Stimulated activated CD4-positive, alpha-beta T cell treated with anti-CD3 and anti-CD28 coated beads, Interleukin-12 subunit alpha, Interleukin-12 subunit beta, amount 100 ng/mL, for 24 hours (primary cell): ENCODE data around the gene UCP3.
A peak's percentile ranks its signal among the peaks of the same experiment; 100 is the strongest.

ENCODE experiments used
- DNase-seq, 2 experiments: peaks; one replicate each; pipeline ENCODE4 v3.0.0-alpha.2; 2020; ENCODE audit warnings: low read depth in 2 of 2

The UCP3 gene

GRCh38 chr11:74008373-74009229 is at the start of gene UCP3:
TSS of gene UCP3 (minus strand) at chr11:74009085. CDS start at chr11:74007042, 2,043 bp downstream.
- no peak for DNase-seq

GRCh38 chr11:74057249-74058151 is 48.6 kb upstream of the UCP3 start:
- no peak for DNase-seq

GRCh38 chr11:74055938-74056337 is 47.1 kb upstream of the UCP3 start:
- DNase-seq, result no peak

GRCh38 chr11:74050465-74050864 is 41.6 kb upstream of the UCP3 start:
- DNase-seq, result no peak

- DNase-seq, result no peak
Measured at GRCh38 chr11:74048993-74049392, 40.1 kb upstream of the UCP3 start.

- DNase-seq, result no peak
Measured at GRCh38 chr11:74044538-74044937, 35.7 kb upstream of the UCP3 start.

- no peak for DNase-seq
Measured at GRCh38 chr11:74043450-74043849, 34.6 kb upstream of the UCP3 start.

GRCh38 chr11:74037309-74037708 is 28.4 kb upstream of the UCP3 start:
- DNase-seq, result no peak

- no peak for DNase-seq
Measured at GRCh38 chr11:74035264-74035663, 26.4 kb upstream of the UCP3 start.

GRCh38 chr11:74033046-74033445 is 24.2 kb upstream of the UCP3 start:
- no peak for DNase-seq

- DNase-seq, result no peak
Measured at GRCh38 chr11:74030723-74031676, 22.1 kb upstream of the UCP3 start.

GRCh38 chr11:74025467-74026166 is 16.7 kb upstream of the UCP3 start:
- DNase-seq, result no peak

GRCh38 chr11:74024261-74025029 is 15.6 kb upstream of the UCP3 start:
- peak in 1 of 2 experiments; percentile 23 for DNase-seq

- no peak for DNase-seq
Measured at GRCh38 chr11:74023276-74023675, 14.4 kb upstream of the UCP3 start.

GRCh38 chr11:74022546-74022945 is 13.7 kb upstream of the UCP3 start:
- DNase-seq, result no peak

- no peak for DNase-seq
Measured at GRCh38 chr11:74021998-74022397, 13.1 kb upstream of the UCP3 start.

- no peak for DNase-seq
Measured at GRCh38 chr11:74020539-74020938, 11.7 kb upstream of the UCP3 start.

- DNase-seq, result peak; percentile 31 to 63
Measured at GRCh38 chr11:74019860-74020259, 11.0 kb upstream of the UCP3 start.

- DNase-seq, result no peak
Measured at GRCh38 chr11:74019104-74019738, 10.3 kb upstream of the UCP3 start.
